ENCODE measurements around the gene CD300LD.

DNA sequence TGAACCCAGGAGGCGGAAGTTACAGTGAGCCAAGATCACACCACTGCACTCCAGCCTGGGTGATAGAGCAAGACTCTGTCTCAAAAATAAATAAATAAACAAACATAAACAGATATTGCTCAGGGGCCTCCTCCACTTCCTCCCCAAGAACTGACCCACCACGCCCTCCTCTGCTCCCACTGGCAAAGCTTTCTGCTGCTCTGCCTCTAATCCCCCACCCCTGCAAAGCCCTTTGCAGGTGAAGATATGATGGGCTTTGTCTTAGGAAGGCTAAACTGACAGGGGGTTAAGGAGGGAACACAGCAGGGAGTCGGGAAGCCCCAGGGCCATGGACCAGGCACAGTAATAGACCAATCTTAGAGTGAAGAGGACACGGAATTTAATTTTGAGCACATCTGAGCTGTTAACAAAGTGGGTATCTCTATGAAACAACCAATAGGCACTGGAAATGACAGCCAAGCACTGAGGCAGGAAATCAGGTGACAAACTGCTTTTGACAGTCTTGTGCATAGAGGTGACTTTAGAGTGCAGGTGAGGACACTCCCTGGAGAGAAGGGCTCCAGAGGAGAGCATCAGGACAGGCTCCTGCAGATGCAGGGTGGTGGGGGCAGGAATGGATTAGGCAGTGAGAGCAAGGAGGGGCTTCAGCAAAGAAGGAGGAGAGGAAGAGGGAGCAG, 6.4 kb upstream of the CD300LD start:
- TF ChIP-seq, protein P1, sequence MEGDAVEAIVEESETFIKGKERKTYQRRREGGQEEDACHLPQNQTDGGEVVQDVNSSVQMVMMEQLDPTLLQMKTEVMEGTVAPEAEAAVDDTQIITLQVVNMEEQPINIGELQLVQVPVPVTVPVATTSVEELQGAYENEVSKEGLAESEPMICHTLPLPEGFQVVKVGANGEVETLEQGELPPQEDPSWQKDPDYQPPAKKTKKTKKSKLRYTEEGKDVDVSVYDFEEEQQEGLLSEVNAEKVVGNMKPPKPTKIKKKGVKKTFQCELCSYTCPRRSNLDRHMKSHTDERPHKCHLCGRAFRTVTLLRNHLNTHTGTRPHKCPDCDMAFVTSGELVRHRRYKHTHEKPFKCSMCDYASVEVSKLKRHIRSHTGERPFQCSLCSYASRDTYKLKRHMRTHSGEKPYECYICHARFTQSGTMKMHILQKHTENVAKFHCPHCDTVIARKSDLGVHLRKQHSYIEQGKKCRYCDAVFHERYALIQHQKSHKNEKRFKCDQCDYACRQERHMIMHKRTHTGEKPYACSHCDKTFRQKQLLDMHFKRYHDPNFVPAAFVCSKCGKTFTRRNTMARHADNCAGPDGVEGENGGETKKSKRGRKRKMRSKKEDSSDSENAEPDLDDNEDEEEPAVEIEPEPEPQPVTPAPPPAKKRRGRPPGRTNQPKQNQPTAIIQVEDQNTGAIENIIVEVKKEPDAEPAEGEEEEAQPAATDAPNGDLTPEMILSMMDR (IDR thresholded peaks at IDR 0.05; ENCODE audit: insufficient read depth, low read length): no peak
- no peak for TF ChIP-seq SPI1 (IDR thresholded peaks at IDR 0.05; ENCODE audit: borderline replicate concordance, low read depth)
- TF ChIP-seq POLR2AphosphoS5 (IDR thresholded peaks at IDR 0.05; ENCODE audit: low read depth): no peak
- TF ChIP-seq, protein P2, sequence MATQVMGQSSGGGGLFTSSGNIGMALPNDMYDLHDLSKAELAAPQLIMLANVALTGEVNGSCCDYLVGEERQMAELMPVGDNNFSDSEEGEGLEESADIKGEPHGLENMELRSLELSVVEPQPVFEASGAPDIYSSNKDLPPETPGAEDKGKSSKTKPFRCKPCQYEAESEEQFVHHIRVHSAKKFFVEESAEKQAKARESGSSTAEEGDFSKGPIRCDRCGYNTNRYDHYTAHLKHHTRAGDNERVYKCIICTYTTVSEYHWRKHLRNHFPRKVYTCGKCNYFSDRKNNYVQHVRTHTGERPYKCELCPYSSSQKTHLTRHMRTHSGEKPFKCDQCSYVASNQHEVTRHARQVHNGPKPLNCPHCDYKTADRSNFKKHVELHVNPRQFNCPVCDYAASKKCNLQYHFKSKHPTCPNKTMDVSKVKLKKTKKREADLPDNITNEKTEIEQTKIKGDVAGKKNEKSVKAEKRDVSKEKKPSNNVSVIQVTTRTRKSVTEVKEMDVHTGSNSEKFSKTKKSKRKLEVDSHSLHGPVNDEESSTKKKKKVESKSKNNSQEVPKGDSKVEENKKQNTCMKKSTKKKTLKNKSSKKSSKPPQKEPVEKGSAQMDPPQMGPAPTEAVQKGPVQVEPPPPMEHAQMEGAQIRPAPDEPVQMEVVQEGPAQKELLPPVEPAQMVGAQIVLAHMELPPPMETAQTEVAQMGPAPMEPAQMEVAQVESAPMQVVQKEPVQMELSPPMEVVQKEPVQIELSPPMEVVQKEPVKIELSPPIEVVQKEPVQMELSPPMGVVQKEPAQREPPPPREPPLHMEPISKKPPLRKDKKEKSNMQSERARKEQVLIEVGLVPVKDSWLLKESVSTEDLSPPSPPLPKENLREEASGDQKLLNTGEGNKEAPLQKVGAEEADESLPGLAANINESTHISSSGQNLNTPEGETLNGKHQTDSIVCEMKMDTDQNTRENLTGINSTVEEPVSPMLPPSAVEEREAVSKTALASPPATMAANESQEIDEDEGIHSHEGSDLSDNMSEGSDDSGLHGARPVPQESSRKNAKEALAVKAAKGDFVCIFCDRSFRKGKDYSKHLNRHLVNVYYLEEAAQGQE (IDR thresholded peaks at IDR 0.05; ENCODE audit: insufficient replicate concordance, low read depth): no peak
- no peak for TF ChIP-seq GABPA (IDR thresholded peaks at IDR 0.05; ENCODE audit: low read depth)
